AG10803 (cell line): Measurements from ENCODE around the gene A3GALT2.
A peak's percentile ranks its signal among the peaks of the same experiment; 100 is the strongest.

ENCODE experiments used
- DNase-seq: peaks from one replicate; pipeline ENCODE4 v3.0.0; 2010; ENCODE audit warnings: low read depth
- H3K4me3 ChIP-seq: 2 replicates; pipeline ENCODE4 v1.5.1; 2011; ENCODE audit warnings: mild to moderate bottlenecking, low read length, control low read depth
- TF ChIP-seq, protein P1 (sequence below): conservative IDR thresholded peaks from 2 replicates; pipeline ENCODE4 v1.5.1; 2011; ENCODE audit warnings: mild to moderate bottlenecking, low read length, control low read depth, inconsistent platforms

A3GALT2 gene

DNA sequence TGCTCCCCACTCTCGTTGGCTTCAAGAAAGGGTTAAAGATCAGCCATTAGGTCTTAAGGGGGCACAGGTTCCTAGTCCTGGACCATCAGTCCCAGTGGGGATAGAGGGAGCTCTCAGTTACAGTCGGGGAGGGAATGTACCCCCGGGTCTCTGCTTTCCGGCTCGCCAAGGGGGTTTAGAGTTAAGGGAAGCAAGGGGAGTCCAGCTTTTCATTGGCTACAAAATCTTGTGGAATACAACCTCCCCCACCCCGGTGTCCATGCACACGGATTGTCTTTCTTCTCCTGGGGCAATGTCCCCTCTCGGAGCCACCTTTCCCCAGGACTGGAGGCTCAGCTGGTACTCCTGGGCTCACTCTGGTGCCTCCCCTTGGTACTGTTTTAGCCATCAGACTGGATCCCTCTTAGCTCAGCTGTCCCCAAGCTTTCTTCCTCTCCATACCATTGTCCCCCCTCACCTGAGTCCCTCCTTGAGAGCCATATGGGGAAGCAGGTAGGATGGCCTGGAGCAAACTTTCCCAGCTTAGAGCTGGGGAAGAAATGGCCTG lies at the start of gene A3GALT2:
Gene A3GALT2 (minus strand): TSS at position 480 of the 547 bp plus-strand sequence. CDS start 0 bp downstream, at position 480.
- no peak for DNase-seq
- TF ChIP-seq, protein P1, sequence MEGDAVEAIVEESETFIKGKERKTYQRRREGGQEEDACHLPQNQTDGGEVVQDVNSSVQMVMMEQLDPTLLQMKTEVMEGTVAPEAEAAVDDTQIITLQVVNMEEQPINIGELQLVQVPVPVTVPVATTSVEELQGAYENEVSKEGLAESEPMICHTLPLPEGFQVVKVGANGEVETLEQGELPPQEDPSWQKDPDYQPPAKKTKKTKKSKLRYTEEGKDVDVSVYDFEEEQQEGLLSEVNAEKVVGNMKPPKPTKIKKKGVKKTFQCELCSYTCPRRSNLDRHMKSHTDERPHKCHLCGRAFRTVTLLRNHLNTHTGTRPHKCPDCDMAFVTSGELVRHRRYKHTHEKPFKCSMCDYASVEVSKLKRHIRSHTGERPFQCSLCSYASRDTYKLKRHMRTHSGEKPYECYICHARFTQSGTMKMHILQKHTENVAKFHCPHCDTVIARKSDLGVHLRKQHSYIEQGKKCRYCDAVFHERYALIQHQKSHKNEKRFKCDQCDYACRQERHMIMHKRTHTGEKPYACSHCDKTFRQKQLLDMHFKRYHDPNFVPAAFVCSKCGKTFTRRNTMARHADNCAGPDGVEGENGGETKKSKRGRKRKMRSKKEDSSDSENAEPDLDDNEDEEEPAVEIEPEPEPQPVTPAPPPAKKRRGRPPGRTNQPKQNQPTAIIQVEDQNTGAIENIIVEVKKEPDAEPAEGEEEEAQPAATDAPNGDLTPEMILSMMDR: no peak
- H3K4me3 ChIP-seq: no peak within 1 kb of the TSS

DNA sequence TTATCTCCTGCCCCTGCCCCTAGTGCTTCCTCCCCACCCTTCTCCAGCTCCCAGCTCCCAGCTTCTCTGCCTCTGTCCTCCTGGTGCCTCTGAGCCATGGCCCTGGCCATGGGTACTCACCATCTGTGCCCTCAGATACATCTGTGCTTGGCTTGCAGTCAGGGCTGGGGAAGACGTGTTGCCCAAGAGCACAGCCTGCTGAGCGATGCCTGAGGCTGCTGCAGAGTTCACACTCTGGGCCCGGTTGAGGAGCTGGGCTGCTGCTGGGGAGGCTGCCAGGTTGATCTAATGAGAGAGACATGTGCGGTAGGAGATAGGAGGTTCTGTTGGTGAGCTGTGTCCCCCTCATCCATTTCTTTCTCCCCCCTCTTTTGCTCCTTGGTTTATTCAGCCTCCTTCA lies 49.4 kb upstream of the A3GALT2 start:
- H3K4me3 ChIP-seq: no peak overlapping the region
- DNase-seq: peak; percentile 90
- TF ChIP-seq, protein P1: peak; percentile 16; the same call in 1 of the 2 replicates

DNA sequence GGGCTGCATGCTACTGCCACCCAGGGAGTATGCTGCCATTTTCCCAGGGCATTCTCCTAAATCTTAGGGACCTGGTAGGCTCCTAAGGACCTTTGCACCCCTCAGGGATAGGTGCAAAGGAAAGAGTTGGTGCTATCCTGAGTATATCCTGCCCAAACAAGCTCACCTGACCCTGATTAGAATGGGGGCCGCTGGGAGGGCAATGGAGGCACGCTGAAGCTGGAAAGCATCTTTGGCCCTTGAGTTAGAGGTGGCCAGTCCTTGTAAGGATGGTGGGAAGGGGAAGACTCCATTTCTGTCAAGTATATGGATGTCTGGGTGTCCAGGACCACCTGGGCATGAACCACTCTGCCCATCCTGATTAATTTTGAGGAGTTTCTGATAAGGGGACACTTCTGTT lies 48.9 kb upstream of the A3GALT2 start:
- no peak overlapping the region for H3K4me3 ChIP-seq
- DNase-seq: no peak
- TF ChIP-seq, protein P1: no peak

DNA sequence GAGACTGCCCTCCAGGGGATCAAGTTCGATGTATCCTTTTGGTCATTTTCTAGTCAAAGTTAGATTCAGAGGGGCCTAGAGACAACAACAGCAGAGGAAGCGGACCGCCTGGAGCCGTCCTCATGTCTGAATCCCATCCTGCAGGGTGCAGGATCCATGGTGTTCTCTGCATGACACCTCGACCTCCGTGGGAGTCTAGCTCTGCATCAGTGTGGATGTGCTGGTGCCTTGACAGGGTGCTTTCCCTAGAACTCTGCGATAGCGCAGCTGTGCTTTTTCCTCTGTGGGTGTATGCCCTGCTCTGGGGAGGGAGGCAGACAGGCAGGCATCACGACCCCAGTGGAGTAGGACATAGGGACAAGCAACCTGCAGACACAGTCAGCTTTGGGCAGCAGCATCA lies 48.2 kb upstream of the A3GALT2 start:
- no peak for DNase-seq
- TF ChIP-seq, protein P1: no peak
- H3K4me3 ChIP-seq: no peak overlapping the region

DNA sequence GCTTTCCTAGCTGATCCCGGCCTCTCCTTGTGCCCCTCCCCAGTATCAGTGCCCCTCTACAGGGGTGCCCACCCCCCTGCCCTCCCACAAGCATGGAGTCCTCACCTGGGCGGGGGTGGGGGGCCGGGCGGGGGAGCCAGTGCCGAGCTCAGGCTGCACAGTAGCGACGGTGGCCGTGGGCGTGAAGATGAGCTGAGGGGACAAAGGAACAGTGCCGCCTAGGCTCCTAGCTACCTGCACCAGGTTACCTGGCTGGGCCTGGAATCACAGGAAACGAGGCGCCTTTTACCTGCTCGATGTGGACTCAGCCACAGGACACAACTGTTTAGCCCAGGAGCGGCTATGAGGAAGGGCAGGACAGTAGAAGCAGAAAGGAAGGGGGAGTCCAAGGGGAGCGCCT lies 47.5 kb upstream of the A3GALT2 start:
- H3K4me3 ChIP-seq: no peak overlapping the region
- TF ChIP-seq, protein P1: no peak
- no peak for DNase-seq

DNA sequence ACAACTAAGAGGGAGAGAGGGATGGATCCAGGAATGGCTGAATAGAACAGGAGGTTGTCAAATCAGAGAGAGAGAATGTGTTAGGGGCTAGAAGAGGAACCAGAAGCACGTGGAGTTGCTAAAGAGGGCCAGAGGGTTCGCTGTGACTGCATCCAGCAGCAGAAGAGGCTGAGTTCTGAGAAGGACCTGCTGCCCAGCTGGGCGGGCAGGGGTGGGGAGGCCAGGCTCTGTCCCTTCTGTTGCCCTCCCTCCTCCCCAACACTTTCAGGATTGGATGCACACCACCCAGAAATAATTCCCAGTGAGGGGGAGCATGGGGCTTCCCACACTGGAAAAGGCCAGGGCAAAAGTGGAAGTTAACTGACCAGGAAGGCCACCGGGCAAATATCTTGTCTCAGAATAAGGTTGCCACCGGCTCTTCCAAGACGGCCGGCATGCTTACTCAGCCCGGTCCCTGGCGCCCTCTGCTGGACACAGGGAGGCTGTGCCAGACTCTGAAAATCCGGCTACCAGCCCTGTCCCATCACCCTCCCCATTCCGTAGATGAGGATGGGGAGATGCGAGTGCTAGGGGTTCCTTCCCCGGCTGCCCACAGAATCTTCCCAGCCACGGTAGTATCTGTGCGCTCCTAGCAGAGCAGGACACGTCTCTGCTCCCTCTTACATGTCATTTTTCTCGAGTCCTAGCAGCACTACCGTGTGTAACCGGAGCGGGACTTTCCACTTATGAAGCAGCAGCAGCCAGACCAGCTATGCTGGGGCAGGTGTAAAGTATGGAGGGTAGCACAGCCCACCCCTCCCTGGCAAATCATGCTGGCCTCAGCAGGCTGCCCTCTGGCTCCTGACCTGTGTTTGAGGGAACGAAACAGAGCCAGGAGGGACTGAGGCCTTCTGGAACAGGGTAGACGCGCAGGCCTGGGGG lies 46.8 kb upstream of the A3GALT2 start:
- TF ChIP-seq, protein P1: peak; percentile 94
- DNase-seq: peak; percentile 77
- no peak overlapping the region for H3K4me3 ChIP-seq
